CD4-positive, alpha-beta memory T cell (primary cell): ENCODE results near the gene TENT5C. TPM values are rescaled to one million over a fixed set of nuclear protein-coding genes. Genes with fewer than 3 reads are reported as not detected.

ENCODE experiments used
- CTCF ChIA-PET: fragments of 350-600 bp; sonication (Branson Sonifier 250); formaldehyde crosslinking; loops from one replicate; lab custom pipeline; 2021; ENCODE audit warnings: inconsistent platforms; ENCODE audit not compliant: partially characterized antibody; lab: Charles Lee
- POLR2A ChIA-PET: fragments of 350-600 bp; sonication (Branson Sonifier 250); formaldehyde crosslinking; loops from one replicate; lab custom pipeline; 2021; ENCODE audit not compliant: partially characterized antibody; lab: Charles Lee
- DNase-seq, 5 donors: peaks; one replicate each; pipeline versions ENCODE4 v3.0.0 to v3.0.0-alpha.2; 2020 to 2022; ENCODE audit warnings: mixed read lengths in 1 of 5
- H3K27ac ChIP-seq: one replicate; pipeline ENCODE4 v1.7.0; 2013; ENCODE audit warnings: low read depth, low read length
- H3K27me3 ChIP-seq: 2 replicates; pipeline ENCODE4 v1.7.0; 2013; ENCODE audit warnings: mild to moderate bottlenecking, low read length, moderate library complexity; ENCODE audit not compliant: insufficient read depth
- H3K36me3 ChIP-seq: 2 replicates; pipeline ENCODE4 v1.7.0; 2013; ENCODE audit warnings: mild to moderate bottlenecking, low read length, moderate library complexity; ENCODE audit not compliant: insufficient read depth
- H3K4me1 ChIP-seq: 2 replicates; pipeline ENCODE4 v1.7.0; 2013; ENCODE audit warnings: mild to moderate bottlenecking, low read length, moderate library complexity; ENCODE audit not compliant: insufficient read depth
- H3K4me3 ChIP-seq, 2 donors: one replicate each; pipeline ENCODE4 v1.7.0; 2013; ENCODE audit warnings: low read length in 2 of 2, mild to moderate bottlenecking in 1 of 2
- H3K9me3 ChIP-seq, 2 donors: one replicate each; pipeline ENCODE4 v1.7.0; 2013; ENCODE audit warnings: low read length in 2 of 2, control low read depth in 1 of 2; ENCODE audit not compliant: control insufficient read depth in 1 of 2
- H3K27ac Mint-ChIP-seq, 7 donors: one replicate each; pipeline ENCODE4 v1.8.0; 2020 to 2021; ENCODE audit warnings: mixed read lengths in 7 of 7, mild to moderate bottlenecking in 6 of 7, inconsistent platforms in 3 of 7, moderate library complexity in 3 of 7
- H3K27me3 Mint-ChIP-seq, 2 donors: one replicate each; pipeline ENCODE4 v1.8.0; 2020 to 2021; ENCODE audit warnings: mixed read lengths in 2 of 2
- H3K36me3 Mint-ChIP-seq, 2 donors: one replicate each; pipeline ENCODE4 v1.8.0; 2020 to 2021; ENCODE audit warnings: mixed read lengths in 2 of 2, inconsistent platforms in 1 of 2, mild to moderate bottlenecking in 1 of 2
- H3K4me1 Mint-ChIP-seq, 4 donors: one replicate each; pipeline ENCODE4 v1.8.0; 2020 to 2021; ENCODE audit warnings: mixed read lengths in 4 of 4, mild to moderate bottlenecking in 1 of 4
- H3K4me3 Mint-ChIP-seq, 8 donors: one replicate each; pipeline ENCODE4 v1.8.0; 2020 to 2021; ENCODE audit warnings: mixed read lengths in 8 of 8, mild to moderate bottlenecking in 7 of 8, moderate library complexity in 6 of 8, inconsistent platforms in 3 of 8
- H3K9me3 Mint-ChIP-seq, 8 donors: one replicate each; pipeline ENCODE4 v1.8.0; 2020 to 2021; ENCODE audit warnings: mixed read lengths in 8 of 8, mild to moderate bottlenecking in 5 of 8, inconsistent platforms in 3 of 8, moderate library complexity in 1 of 8
- intact Hi-C: fragments of 100-400 bp; cut with micrococcal nuclease; formaldehyde crosslinking; loops from one replicate; pipeline ENCODE4 v1.15.1; 2023
- polyA plus RNA-seq, 2 donors: library from polyadenylated mRNA; unstranded; fragments of 300-500 nt; fragmentation: Illumina TruSeq; gene quantifications; one replicate each; pipeline ENCODE4 v1.2.3, GENCODE V29; 2021
- total RNA-seq, 2 experiments: library from RNA; stranded (reverse); gene quantifications; one replicate each; pipeline ENCODE4 v1.2.3, GENCODE V29; 2021

Gene TENT5C
- total and polyA plus RNA-seq, 4 experiments from 2014 or later: 5.3 to 43.0 (median 14.4) TPM

- no peaks in the 10 kb centered on the region for H3K4me1 ChIP-seq
- no peaks in the 10 kb centered on the region for H3K27me3 Mint-ChIP-seq
- no peaks in the 10 kb centered on the region for H3K9me3 Mint-ChIP-seq
- intact Hi-C loops: loop anchor here (10.0 kb wide), 1 partner anchor 845 kb away; the partner anchor contains the start of gene CD2
- no peak overlapping the region for H3K4me3 ChIP-seq
- ChIA-PET CTCF (no interaction called here), POLR2A (no interaction called here)
- H3K36me3 Mint-ChIP-seq: no peaks in the 10 kb centered on the region
- H3K4me3 Mint-ChIP-seq: no peak overlapping the region
- peaks cover 0 to 3% (median 2%) of the 10 kb centered on the region in 4 donors for H3K4me1 Mint-ChIP-seq
- H3K27me3 ChIP-seq: no peaks in the 10 kb centered on the region
- no peak for DNase-seq
- no peak overlapping the region for H3K27ac Mint-ChIP-seq
- no peak overlapping the region for H3K27ac ChIP-seq
- no peaks in the 10 kb centered on the region for H3K9me3 ChIP-seq
- no peaks in the 10 kb centered on the region for H3K36me3 ChIP-seq
These were observed 6.3 kb upstream of the TENT5C start for GRCh38 chr1:117599286-117600221.

- intact Hi-C loops: loop anchor here (10.0 kb wide), 1 partner anchor 846 kb away; the partner anchor contains the start of gene CD2
- H3K9me3 ChIP-seq: no peaks in the 10 kb centered on the region
- no peak overlapping the region for H3K4me3 Mint-ChIP-seq
- H3K4me1 ChIP-seq: peaks cover 8% of the 10 kb centered on the region
- H3K27ac Mint-ChIP-seq: no peak overlapping the region
- H3K4me1 Mint-ChIP-seq: peaks cover 2 to 11% (median 4%) of the 10 kb centered on the region in 4 donors
- H3K36me3 Mint-ChIP-seq: peaks cover 0 to under 1% of the 10 kb centered on the region in 2 donors
- no peak for DNase-seq
- no peaks in the 10 kb centered on the region for H3K27me3 Mint-ChIP-seq
- ChIA-PET POLR2A (interaction anchor here (0.6 kb wide), 1 partner anchor 8 kb away, joined by 3 read pairs; no protein-coding TSS in a partner anchor), CTCF (interaction anchor here (1.4 kb wide), 1 partner anchor 74 kb away, joined by 3 read pairs; no protein-coding TSS in a partner anchor)
- H3K27ac ChIP-seq: no peak overlapping the region
- H3K4me3 ChIP-seq: no peak overlapping the region
- no peaks in the 10 kb centered on the region for H3K27me3 ChIP-seq
- no peaks in the 10 kb centered on the region for H3K36me3 ChIP-seq
- no peaks in the 10 kb centered on the region for H3K9me3 Mint-ChIP-seq
These were observed 5.4 kb upstream of the TENT5C start for GRCh38 chr1:117600325-117600943.

GRCh38 chr1:117600966-117601365 is 4.9 kb upstream of the TENT5C start:
- Histone ChIP-seq H3K4me1 (peaks cover 8% of the 10 kb centered on the region), H3K9me3 (no peaks in the 10 kb centered on the region), H3K27me3 (no peaks in the 10 kb centered on the region), H3K27ac (no peak overlapping the region), H3K4me3 (no peak overlapping the region), H3K36me3 (no peaks in the 10 kb centered on the region)
- H3K36me3 Mint-ChIP-seq: peaks cover 0 to 3% of the 10 kb centered on the region in 2 donors
- intact Hi-C loops: loop anchor here (10.0 kb wide), 1 partner anchor 846 kb away; the partner anchor contains the start of gene CD2
- H3K9me3 Mint-ChIP-seq: no peaks in the 10 kb centered on the region
- POLR2A ChIA-PET: interaction anchor here (0.6 kb wide), 1 partner anchor 8 kb away, joined by 3 read pairs; no protein-coding TSS in a partner anchor
- H3K27ac Mint-ChIP-seq: no peak overlapping the region
- no peak for DNase-seq
- CTCF ChIA-PET: interaction anchor here (1.4 kb wide), 1 partner anchor 73 kb away, joined by 3 read pairs; no protein-coding TSS in a partner anchor
- no peaks in the 10 kb centered on the region for H3K27me3 Mint-ChIP-seq
- H3K4me3 Mint-ChIP-seq: no peak overlapping the region
- peaks cover 2 to 14% (median 5%) of the 10 kb centered on the region in 4 donors for H3K4me1 Mint-ChIP-seq

DNA sequence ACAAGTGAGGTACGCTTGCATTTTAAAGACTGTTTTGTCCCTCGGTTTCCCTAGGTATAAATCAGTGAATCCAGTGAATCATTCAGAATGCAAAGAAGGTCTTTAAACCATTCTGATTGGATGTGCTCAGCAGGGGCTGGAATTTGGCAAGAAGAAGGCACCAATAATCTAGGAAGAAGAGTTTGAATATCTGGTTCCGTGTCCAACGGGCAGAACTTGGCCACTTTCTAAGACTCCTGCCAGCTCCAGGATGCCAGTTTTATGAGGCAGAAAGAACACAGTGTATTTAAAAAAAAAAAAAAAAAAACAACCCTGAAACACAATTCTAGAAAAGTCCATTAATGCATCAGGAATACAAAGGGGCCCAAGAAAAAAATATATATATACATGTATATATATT is 3.0 kb upstream of the TENT5C start:
- intact Hi-C loops: loop anchor here (10.0 kb wide), 1 partner anchor 848 kb away; the partner anchor contains the start of gene CD2
- H3K27me3 ChIP-seq: no peaks in the 10 kb centered on the region
- no peaks in the 10 kb centered on the region for H3K9me3 Mint-ChIP-seq
- ChIA-PET CTCF (interaction anchor here (1.4 kb wide), 1 partner anchor 68 kb away, joined by 3 read pairs; no protein-coding TSS in a partner anchor), POLR2A (interaction anchor here (0.6 kb wide), 1 partner anchor 541 kb away, joined by 5 read pairs; no protein-coding TSS in a partner anchor)
- no peaks in the 10 kb centered on the region for H3K27me3 Mint-ChIP-seq
- DNase-seq: no peak
- H3K9me3 ChIP-seq: no peaks in the 10 kb centered on the region
- peaks cover 8 to 28% (median 11%) of the 10 kb centered on the region in 4 donors for H3K4me1 Mint-ChIP-seq
- H3K36me3 Mint-ChIP-seq: peaks cover 0 to 17% of the 10 kb centered on the region in 2 donors
- peak overlapping the region in 1 of 8 donors; percentile 43 for H3K4me3 Mint-ChIP-seq
- peaks cover 13% of the 10 kb centered on the region for H3K4me1 ChIP-seq
- no peaks in the 10 kb centered on the region for H3K36me3 ChIP-seq
- H3K4me3 ChIP-seq: no peak overlapping the region
- no peak overlapping the region for H3K27ac ChIP-seq
- no peak overlapping the region for H3K27ac Mint-ChIP-seq

DNA sequence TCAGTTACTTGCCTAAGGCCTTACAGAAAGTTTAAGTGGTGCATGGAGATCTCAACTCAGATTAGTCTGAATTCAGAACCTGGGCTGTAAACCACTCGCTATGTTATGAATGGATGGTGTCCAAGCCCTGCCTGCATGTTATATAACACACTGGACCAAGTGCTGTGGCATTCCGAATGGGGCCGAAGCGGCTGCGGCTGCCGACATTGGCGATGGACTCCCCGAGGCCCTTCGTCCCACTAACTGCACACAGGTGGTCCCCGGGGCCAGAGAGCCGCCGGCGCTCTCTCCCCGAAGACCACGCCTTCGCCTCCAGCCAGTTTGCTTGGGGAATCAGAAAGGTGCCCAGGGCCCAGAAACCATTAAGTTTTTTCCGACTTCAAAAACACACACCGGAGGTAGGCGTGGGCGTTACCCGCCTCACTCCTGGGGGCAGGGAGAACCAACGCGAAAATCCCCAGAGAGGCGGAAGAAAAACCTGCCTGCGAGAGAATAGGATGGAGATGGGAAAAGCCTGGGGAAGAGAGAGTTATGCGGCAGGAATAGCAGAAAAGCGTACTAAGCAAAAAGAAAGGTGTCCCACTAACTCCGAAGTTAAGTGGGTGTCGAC is 579 bp upstream of the TENT5C start:
- peaks cover 36% of the 10 kb centered on the region for H3K4me1 ChIP-seq
- no peaks in the 10 kb centered on the region for H3K27me3 ChIP-seq
- H3K27ac Mint-ChIP-seq: peak overlapping the region; percentile 94 to 100 (median 99)
- H3K36me3 ChIP-seq: no peaks in the 10 kb centered on the region
- H3K4me3 ChIP-seq: peak overlapping the region; percentile 93 to 98
- peak overlapping the region; percentile 92 for H3K27ac ChIP-seq
- no peaks in the 10 kb centered on the region for H3K27me3 Mint-ChIP-seq
- POLR2A ChIA-PET: interaction anchor here (1.0 to 12.2 kb wide), 11 partner anchors 9 to 798 kb away, joined by 3 to 493 read pairs (median 12); no protein-coding TSS in a partner anchor
- H3K4me3 Mint-ChIP-seq: peak overlapping the region; percentile 91 to 100 (median 98)
- H3K9me3 ChIP-seq: no peaks in the 10 kb centered on the region
- CTCF ChIA-PET: interaction anchor here (0.6 to 13.9 kb wide), 5 partner anchors 45 to 550 kb away, joined by 3 to 135 read pairs (median 31); no protein-coding TSS in a partner anchor
- DNase-seq: no peak
- intact Hi-C loops: loop anchor here (1.0 to 10.0 kb wide), 5 partner anchors 70 to 1537 kb away; partner anchors contain the start of genes CD2 and WARS2
- H3K36me3 Mint-ChIP-seq: peaks cover 13 to 30% of the 10 kb centered on the region in 2 donors
- H3K4me1 Mint-ChIP-seq: peaks cover 25 to 52% (median 32%) of the 10 kb centered on the region in 4 donors
- H3K9me3 Mint-ChIP-seq: no peaks in the 10 kb centered on the region

GRCh38 chr1:117606649-117607430 is 992 bp downstream of the TENT5C start:
- H3K9me3 Mint-ChIP-seq: no peaks in the 10 kb centered on the region
- CTCF ChIA-PET: interaction anchor here (0.7 to 13.9 kb wide), 15 partner anchors 12 to 322 kb away, joined by 3 to 135 read pairs (median 4); no protein-coding TSS in a partner anchor
- Histone ChIP-seq H3K9me3 (no peaks in the 10 kb centered on the region), H3K4me3 (peak overlapping the region; percentile 93), H3K27me3 (no peaks in the 10 kb centered on the region), H3K27ac (peak overlapping the region; percentile 92), H3K36me3 (no peaks in the 10 kb centered on the region), H3K4me1 (peaks cover 52% of the 10 kb centered on the region)
- no peaks in the 10 kb centered on the region for H3K27me3 Mint-ChIP-seq
- POLR2A ChIA-PET: interaction anchor here (0.6 to 12.2 kb wide), 37 partner anchors 8 to 852 kb away, joined by 3 to 493 read pairs (median 5); partner anchors contain the start of genes CD2 and MAN1A2
- H3K27ac Mint-ChIP-seq: peak overlapping the region; percentile 94 to 99 (median 98)
- intact Hi-C loops: loop anchor here (1.0 to 10.0 kb wide), 10 partner anchors 8 to 1535 kb away; partner anchors contain the start of genes CD2, TTF2 and WARS2
- peak overlapping the region; percentile 91 to 100 (median 98) for H3K4me3 Mint-ChIP-seq
- H3K36me3 Mint-ChIP-seq: peaks cover 23 to 37% of the 10 kb centered on the region in 2 donors
- peaks cover 32 to 66% (median 42%) of the 10 kb centered on the region in 4 donors for H3K4me1 Mint-ChIP-seq
- DNase-seq: peak; percentile 69 to 83 (median 76)
